BLaER1 treated with 17β-estradiol and CSF1 and Interleukin-3, amounts not matched to agents 10 nM and 100 nM (cell line): ENCODE data around the gene CST6.

Experiments used
- H3K27ac ChIP-seq, 11 experiments: shearing (Covaris generic); formaldehyde crosslinking; 2 replicates each; pipeline ENCODE4 v1.8.1; 2022
- H3K27me3 ChIP-seq, 11 experiments: shearing (Covaris generic); formaldehyde crosslinking; 2 replicates each; pipeline ENCODE4 v1.8.1; 2022
- H3K36me3 ChIP-seq, 11 experiments: shearing (Covaris generic); formaldehyde crosslinking; 2 replicates each; pipeline ENCODE4 v1.8.1; 2022
- H3K4me1 ChIP-seq, 10 experiments: shearing (Covaris generic); formaldehyde crosslinking; 2 replicates each; pipeline ENCODE4 v1.8.1; 2022
- H3K4me2 ChIP-seq, 11 experiments: shearing (Covaris generic); formaldehyde crosslinking; 2 replicates each; pipeline ENCODE4 v1.8.1; 2022
- H3K4me3 ChIP-seq, 10 experiments: shearing (Covaris generic); formaldehyde crosslinking; 2 replicates each; pipeline ENCODE4 v1.8.1; 2022
- H3K9ac ChIP-seq, 11 experiments: shearing (Covaris generic); formaldehyde crosslinking; 2 replicates each; pipeline ENCODE4 v1.8.1; 2022
- H3K9me3 ChIP-seq, 11 experiments: shearing (Covaris generic); formaldehyde crosslinking; replicated peaks in 1 of 11; 2 replicates each; pipeline ENCODE4 v1.8.1; 2022
- H4K20me1 ChIP-seq, 11 experiments: shearing (Covaris generic); formaldehyde crosslinking; 2 replicates each; pipeline ENCODE4 v1.8.1; 2022
- Cebpa-rat ChIP-seq, 11 experiments: shearing (Covaris generic); IDR thresholded peaks; 2 replicates each; pipeline ENCODE4 v1.8.1; 2022

Gene CST6

GRCh38 chr11:65981972-65982823, 29.6 kb upstream of the CST6 start:
- peaks cover 0 to 42% (median 0%) of the 10 kb centered on the region in 11 experiments; a peak in 5 of 22 replicates for H4K20me1 ChIP-seq
- no peak overlapping the region for H3K4me2 ChIP-seq
- no peak overlapping the region for H3K4me3 ChIP-seq
- no peaks in the 10 kb centered on the region for H3K9me3 ChIP-seq
- peaks cover 31 to 45% (median 32%) of the 10 kb centered on the region in 11 experiments for H3K36me3 ChIP-seq
- H3K4me1 ChIP-seq: peaks cover 0 to 19% (median 0%) of the 10 kb centered on the region in 10 experiments; a peak in 9 of 20 replicates
- H3K27ac ChIP-seq: no peak overlapping the region
- no peaks in the 10 kb centered on the region for H3K27me3 ChIP-seq
- H3K9ac ChIP-seq: no peak overlapping the region
- TF ChIP-seq Cebpa-rat (IDR thresholded peaks at IDR 0.05): no peak

GRCh38 chr11:65982824-65983588, 28.8 kb upstream of the CST6 start:
- H3K9ac ChIP-seq: no peak overlapping the region; a peak in 2 of 22 replicates
- H3K4me3 ChIP-seq: no peak overlapping the region
- no peaks in the 10 kb centered on the region for H3K9me3 ChIP-seq
- H3K27me3 ChIP-seq: no peaks in the 10 kb centered on the region
- peaks cover 0 to 34% (median 0%) of the 10 kb centered on the region in 11 experiments; a peak in 5 of 22 replicates for H4K20me1 ChIP-seq
- H3K36me3 ChIP-seq: peaks cover 23 to 37% (median 24%) of the 10 kb centered on the region in 11 experiments
- no peak overlapping the region for H3K4me2 ChIP-seq
- H3K4me1 ChIP-seq: peaks cover 0 to 20% (median under 1%) of the 10 kb centered on the region in 10 experiments; a peak in 10 of 20 replicates
- no peak for TF ChIP-seq Cebpa-rat (IDR thresholded peaks at IDR 0.05)
- no peak overlapping the region for H3K27ac ChIP-seq

GRCh38 chr11:65983589-65983987, 28.2 kb upstream of the CST6 start:
- Histone ChIP-seq H3K36me3 (peaks cover 17 to 31% (median 18%) of the 10 kb centered on the region in 11 experiments), H3K27me3 (no peaks in the 10 kb centered on the region), H4K20me1 (peaks cover 0 to 28% (median 0%) of the 10 kb centered on the region in 11 experiments; a peak in 5 of 22 replicates), H3K4me3 (no peak overlapping the region), H3K9me3 (no peaks in the 10 kb centered on the region), H3K4me1 (peaks cover 0 to 20% (median 2%) of the 10 kb centered on the region in 10 experiments; a peak in 11 of 20 replicates), H3K9ac (no peak overlapping the region; a peak in 2 of 22 replicates), H3K4me2 (no peak overlapping the region), H3K27ac (no peak overlapping the region)
- TF ChIP-seq Cebpa-rat (IDR thresholded peaks at IDR 0.05): no peak

GRCh38 chr11:65987336-65987735, 24.5 kb upstream of the CST6 start:
- H3K4me2 ChIP-seq: no peak overlapping the region; a peak in 2 of 22 replicates
- H3K9ac ChIP-seq: peak overlapping the region in 2 of 11 experiments; percentile 39 to 50; a peak in 5 of 22 replicates
- peaks cover 0 to 29% (median 5%) of the 10 kb centered on the region in 10 experiments; a peak in 12 of 20 replicates for H3K4me1 ChIP-seq
- H3K27ac ChIP-seq: no peak overlapping the region
- H3K9me3 ChIP-seq: no peaks in the 10 kb centered on the region
- TF ChIP-seq Cebpa-rat (IDR thresholded peaks at IDR 0.05): no peak
- no peak overlapping the region for H3K4me3 ChIP-seq
- no peaks in the 10 kb centered on the region for H3K27me3 ChIP-seq
- H3K36me3 ChIP-seq: peaks cover 0 to 41% (median 12%) of the 10 kb centered on the region in 11 experiments; a peak in 13 of 22 replicates
- no peaks in the 10 kb centered on the region; a peak in 1 of 22 replicates for H4K20me1 ChIP-seq

- no peak for TF ChIP-seq Cebpa-rat (IDR thresholded peaks at IDR 0.05)
- Histone ChIP-seq H3K27me3 (no peaks in the 10 kb centered on the region), H3K4me2 (peak overlapping the region in 4 of 11 experiments; percentile 19 to 24 (median 20); a peak in 5 of 22 replicates), H3K27ac (peak overlapping the region in 1 of 11 experiments; percentile 18; a peak in 1 of 22 replicates), H3K4me1 (peaks cover 0 to 29% (median 5%) of the 10 kb centered on the region in 10 experiments; a peak in 12 of 20 replicates), H3K9ac (no peak overlapping the region; a peak in 3 of 22 replicates), H3K36me3 (peaks cover 0 to 48% (median 12%) of the 10 kb centered on the region in 11 experiments; a peak in 13 of 22 replicates), H3K9me3 (no peaks in the 10 kb centered on the region), H4K20me1 (no peaks in the 10 kb centered on the region; a peak in 1 of 22 replicates), H3K4me3 (no peak overlapping the region)
Observed at GRCh38 chr11:65988791-65989592, 22.8 kb upstream of the CST6 start.

- Histone ChIP-seq H3K36me3 (peaks cover 4 to 64% (median 34%) of the 10 kb centered on the region in 11 experiments), H3K27me3 (no peaks in the 10 kb centered on the region), H3K9ac (peak overlapping the region in 1 of 11 experiments; percentile 4; a peak in 2 of 22 replicates), H3K4me1 (peaks cover 0 to 13% (median 5%) of the 10 kb centered on the region in 10 experiments; a peak in 10 of 20 replicates), H4K20me1 (peaks cover 0 to 7% (median 4%) of the 10 kb centered on the region in 11 experiments; a peak in 9 of 22 replicates), H3K4me3 (no peak overlapping the region), H3K27ac (no peak overlapping the region), H3K4me2 (no peak overlapping the region), H3K9me3 (no peaks in the 10 kb centered on the region)
- no peak for TF ChIP-seq Cebpa-rat (IDR thresholded peaks at IDR 0.05)
Observed at GRCh38 chr11:65992056-65992455, 19.8 kb upstream of the CST6 start.

GRCh38 chr11:65997286-65997685, 14.5 kb upstream of the CST6 start:
- Histone ChIP-seq H3K9ac (peak overlapping the region in 2 of 11 experiments; percentile 9 to 26; a peak in 1 of 22 replicates), H3K27ac (no peak overlapping the region), H3K4me1 (peaks cover 8 to 20% (median 17%) of the 10 kb centered on the region in 10 experiments), H3K4me2 (no peak overlapping the region), H3K27me3 (no peaks in the 10 kb centered on the region), H3K36me3 (peaks cover 37 to 72% (median 56%) of the 10 kb centered on the region in 11 experiments), H4K20me1 (peaks cover 5 to 53% (median 31%) of the 10 kb centered on the region in 11 experiments; a peak in 18 of 22 replicates), H3K4me3 (no peak overlapping the region), H3K9me3 (no peaks in the 10 kb centered on the region)
- no peak for TF ChIP-seq Cebpa-rat (IDR thresholded peaks at IDR 0.05)
